HG03045 (cell line): ENCODE measurements around the gene RAB1A.

Experiments used
- ATAC-seq: cut with Tn5 transposase; IDR thresholded peaks from one replicate; pipeline ENCODE4 v1.9.1; 2021; ENCODE audit warnings: mild to moderate bottlenecking, moderate library complexity; ENCODE audit not compliant: unreplicated experiment

The RAB1A gene

DNA sequence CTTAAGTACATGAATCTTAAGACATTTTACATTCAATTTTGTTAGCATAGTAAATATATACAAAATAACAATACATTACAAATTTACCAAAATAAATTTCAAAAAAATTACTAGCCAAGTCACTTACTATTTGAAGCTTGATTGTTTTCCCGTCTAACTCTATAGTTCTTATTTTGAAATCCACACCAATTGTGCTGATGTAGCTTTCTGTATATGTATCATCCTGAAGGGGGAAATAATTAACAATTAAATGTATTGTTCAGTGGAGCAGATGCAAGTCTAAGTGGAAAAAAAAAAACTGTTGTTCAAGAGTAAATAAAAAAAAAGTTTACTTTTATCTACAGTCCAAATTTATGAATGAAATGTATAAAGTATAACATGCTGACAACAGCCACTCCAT is 32.1 kb downstream of the RAB1A start:
- no peak for ATAC-seq

DNA sequence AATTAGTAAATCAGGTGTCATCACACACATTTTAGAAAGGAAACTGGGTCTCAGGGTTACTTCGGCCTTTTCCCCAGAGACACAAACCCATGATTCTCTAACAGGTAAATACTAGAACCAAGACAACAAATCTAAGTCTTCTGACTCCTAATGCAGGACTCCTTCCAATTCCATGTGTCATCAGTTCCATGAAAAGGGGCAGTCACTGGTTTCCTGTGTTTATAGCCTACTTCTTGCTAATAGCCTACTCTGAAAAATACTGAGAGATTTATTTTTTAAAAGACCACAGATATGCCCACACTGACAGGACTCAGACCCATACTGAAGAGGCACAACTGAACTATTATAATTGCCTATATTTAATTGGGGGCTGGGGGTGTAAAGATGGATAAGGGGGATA is 33.0 kb downstream of the RAB1A start:
- no peak for ATAC-seq

DNA sequence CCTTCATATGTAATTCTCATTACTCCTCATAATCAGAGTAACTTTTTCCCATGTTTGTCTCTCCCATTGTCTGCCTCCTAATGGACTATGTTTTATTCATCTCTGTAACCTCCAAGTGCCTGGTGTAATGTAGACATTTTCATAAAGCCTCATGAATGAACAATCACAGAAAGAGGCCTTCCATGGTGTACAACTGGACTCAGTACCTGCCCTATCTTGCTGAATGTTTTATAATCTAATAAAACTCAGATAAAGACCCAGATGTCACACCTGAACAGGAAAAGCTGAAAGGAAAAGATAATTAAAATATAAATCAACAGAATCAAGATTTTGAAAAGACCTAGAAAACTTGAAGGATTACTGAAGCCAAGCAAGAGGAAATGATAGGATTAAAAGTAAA is 36.7 kb downstream of the RAB1A start:
- ATAC-seq, result no peak

DNA sequence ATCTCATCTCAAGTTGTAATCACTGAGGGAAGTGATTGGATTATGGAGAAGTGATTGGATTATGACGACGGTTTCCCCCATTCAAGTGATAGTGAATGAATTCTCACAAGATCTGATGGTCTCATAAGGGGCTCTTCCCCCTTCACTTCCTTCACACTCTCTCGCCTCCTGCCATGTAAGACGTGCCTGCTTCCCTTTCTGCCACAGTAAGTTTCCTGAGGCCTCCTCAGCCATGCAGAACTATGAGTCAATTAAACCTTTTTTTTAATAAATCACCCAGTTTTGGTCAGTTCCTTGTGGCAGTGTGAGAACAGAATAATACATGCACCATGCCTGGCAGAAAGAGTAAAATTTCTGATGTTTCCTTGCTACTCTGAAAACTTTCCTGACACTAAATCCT is 37.1 kb downstream of the RAB1A start:
- no peak for ATAC-seq

DNA sequence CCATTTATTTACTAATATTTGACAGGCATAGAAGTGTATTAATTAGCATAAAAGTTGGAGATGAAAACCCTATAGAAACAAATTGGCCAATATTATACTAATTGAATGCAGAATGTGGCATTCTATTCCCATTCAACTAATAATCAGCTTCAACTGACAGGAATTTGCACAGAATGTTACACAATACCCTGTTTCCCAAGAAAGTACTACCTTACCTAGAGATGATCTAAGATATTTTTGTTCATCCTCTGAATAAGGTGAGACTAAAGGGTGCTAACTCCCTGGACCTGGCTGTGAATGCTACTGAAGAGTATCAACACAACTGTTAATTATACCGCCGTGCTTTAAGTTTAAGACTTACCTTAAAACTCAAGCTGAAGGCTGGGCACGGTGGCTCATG is 44.8 kb downstream of the RAB1A start:
- ATAC-seq, result no peak

DNA sequence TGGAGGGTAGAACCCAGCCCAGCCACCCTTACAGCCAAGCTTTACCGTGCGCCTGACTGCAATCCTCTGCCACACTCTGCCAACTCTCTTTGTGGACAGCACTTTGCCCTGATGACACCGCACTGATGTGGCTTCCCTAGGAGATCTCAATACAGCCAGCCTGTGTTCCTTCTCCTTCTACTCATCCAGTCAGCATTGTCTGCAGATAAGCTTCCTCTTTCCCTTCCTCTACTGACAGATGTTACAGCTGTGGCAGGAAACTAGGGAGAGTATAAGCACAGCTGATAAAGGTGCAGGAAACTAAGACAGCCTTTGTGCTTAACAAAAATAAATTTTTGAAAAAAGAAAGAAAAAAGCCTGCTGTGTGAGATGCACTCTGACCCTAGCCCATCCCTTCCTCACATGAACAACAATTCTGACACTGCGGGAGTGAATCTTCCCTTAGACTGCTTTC is 48.6 kb downstream of the RAB1A start:
- no peak for ATAC-seq

DNA sequence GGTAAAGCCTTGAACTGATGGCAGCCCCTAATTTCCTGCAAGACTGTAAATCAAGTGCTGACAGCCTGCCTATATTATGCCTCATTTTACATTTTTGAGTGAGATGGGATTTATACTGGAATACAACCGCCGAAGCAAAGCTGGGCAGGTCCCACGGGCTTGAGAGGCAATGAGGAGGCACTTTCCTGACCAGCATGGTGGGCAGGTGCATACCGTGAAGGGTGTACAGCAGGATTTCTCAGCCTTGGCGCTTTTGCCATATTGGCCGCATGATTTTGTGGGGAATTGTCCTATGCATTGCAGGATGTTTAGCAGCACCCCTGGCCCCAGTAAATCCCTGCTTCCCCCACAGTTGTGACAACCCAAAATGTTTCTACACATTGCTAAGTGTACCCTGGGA is 50.9 kb downstream of the RAB1A start:
- ATAC-seq, result no peak

DNA sequence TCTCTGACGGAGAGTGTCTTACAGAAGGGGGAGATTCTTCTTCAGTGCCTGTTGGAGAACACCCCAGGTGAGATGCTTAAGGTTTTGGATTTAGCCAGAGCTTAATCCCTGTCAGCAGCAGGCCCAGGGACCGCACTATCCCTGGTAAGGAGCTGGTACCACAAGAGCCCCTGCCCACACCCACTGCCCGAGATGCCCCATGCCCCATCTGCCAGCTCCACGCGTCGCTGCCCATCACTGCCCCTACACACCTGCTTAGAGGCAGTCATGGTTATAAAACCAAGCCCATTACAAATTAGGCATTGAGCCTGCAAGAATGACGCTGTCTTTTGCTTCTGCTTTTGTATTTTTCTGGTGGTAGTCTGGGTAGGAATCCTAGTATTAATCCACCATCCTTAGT is 52.0 kb downstream of the RAB1A start:
- ATAC-seq, result no peak

DNA sequence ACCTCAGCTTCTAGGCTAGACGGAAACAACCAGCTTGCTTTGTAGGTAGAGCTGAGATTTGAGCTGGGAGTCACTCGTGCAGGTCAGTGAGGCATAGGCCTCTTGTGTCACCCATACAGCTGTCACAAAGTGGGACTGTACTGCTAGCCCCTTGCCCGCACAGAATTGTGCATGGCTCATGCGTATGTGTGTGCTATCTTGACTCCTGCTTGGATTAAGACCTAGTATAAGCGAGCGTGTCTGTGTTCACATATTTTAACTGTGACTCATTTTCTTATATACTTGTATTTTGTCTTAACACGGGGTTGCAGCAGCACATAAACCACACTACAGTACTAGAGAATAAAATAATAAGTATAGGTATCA is 53.6 kb downstream of the RAB1A start:
- ATAC-seq, result no peak

DNA sequence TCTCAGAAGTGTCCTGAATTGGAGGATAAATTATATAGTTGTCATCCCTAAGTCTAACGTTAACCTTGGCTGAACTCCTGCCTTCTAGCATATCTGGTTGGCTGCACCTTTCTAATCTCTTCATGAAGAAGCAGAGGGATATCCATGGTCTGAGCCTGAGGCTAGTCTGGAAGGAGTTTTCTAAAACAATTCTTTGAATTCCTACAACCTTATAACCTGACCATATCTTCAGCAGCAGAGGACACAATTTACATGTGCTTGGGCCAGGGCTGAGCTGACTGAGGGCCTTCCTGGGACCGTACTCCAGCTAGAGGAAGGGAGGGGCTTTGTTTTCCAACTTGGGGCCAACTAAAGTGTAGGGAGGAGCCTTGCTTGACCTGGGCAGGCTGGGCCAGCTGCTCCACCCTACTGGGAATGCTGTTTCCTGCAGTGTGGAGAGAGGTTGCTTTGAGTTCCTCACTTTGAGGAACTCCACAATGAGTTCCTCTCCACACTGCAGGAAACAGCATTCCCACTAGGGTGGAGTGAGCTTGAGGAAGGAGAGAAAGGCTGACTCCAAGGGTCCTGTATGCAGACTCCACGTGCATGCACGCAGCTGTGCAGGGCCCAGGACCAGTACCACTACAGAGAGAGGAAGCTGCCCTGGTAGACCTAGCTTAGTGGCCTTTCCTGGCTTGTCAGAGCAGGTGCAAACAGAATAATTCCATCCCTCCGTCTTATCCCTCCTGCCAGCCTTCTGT is 54.1 kb downstream of the RAB1A start:
- no peak for ATAC-seq

DNA sequence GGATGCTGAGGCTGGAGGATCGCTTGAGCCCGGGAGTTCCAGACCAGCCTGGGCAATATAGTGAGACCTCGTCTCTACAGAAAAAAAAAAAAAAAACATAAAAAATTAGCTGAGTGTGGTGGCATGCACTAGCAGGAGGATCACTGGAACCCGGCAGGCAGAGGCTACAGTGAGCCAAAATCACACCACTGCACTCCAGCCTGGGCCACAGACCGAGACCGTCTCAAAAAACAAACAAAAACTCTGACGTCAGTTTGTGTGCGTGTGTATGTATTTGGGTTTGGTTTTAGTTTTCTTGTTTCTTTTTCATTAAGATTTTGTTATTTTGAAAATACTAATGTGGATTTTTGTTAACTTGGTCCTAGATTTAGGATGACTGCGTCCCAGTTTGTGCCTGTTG is 54.7 kb downstream of the RAB1A start:
- no peak for ATAC-seq

DNA sequence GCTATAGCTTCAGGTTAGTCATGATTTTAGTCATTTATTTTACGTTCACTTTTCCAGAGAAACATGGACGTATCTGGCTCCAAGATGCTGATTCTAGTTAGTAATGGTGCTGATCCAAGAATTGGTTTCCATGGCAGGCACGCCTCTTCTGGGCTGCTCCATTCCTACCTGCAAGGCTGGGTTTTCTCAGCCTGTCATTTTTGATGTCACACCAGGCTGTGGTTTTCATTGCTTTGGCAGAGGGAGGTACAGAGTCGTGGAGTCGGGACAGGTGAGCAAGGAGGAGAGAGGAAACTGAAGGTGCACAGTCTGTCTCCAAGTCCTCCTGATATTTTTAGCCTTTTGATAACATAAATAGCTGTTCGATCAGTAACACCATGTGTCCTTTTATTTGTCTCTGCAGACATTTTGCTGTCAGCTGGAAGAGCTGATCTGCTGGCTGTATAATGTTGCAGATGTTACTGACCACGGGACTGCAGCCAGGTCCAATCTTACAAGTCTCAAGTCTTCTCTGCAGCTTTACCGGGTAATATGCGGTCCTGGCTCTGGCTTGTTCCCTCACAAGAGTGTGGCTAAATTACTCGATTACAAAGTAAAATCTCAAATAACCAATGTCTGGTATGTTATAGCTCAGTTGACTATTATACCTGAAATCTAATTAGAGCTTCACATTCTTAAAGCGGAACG is 55.9 kb downstream of the RAB1A start:
- no peak for ATAC-seq

DNA sequence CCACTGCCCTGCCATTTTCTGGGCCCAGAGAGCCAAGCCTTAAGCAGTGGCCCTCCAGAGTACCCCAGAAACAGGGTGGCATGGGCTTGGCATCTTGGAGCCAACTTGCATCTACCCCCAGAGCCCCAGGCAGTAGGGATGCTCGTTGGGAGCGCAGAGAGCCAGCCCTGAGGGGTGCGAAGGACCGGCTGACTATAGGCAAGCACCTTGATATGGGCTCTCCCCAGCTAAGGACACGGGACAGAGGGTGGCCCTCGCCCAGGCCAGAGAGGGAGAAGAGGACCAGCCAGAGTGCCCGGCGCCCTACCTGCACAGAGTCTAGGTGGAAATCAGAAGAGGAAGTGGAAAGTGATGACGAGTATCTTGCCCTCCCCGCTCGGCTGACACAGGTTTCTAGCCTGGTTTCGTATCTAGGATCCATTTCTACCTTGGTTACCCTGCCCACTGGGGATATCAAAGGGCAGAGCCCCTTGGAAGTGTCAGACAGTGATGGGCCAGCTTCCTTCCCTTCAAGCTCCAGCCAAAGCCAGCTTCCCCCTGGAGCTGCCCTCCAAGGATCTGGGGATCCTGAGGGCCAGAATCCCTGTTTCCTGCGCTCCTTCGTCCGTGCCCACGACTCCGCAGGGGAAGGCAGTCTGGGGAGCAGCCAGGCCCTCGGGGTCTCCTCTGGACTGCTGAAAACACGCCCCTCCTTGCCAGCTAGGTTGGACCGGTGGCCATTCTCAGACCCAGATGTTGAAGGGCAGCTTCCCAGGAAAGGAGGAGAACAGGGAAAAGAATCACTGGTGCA is 57.5 kb downstream of the RAB1A start:
- no peak for ATAC-seq

DNA sequence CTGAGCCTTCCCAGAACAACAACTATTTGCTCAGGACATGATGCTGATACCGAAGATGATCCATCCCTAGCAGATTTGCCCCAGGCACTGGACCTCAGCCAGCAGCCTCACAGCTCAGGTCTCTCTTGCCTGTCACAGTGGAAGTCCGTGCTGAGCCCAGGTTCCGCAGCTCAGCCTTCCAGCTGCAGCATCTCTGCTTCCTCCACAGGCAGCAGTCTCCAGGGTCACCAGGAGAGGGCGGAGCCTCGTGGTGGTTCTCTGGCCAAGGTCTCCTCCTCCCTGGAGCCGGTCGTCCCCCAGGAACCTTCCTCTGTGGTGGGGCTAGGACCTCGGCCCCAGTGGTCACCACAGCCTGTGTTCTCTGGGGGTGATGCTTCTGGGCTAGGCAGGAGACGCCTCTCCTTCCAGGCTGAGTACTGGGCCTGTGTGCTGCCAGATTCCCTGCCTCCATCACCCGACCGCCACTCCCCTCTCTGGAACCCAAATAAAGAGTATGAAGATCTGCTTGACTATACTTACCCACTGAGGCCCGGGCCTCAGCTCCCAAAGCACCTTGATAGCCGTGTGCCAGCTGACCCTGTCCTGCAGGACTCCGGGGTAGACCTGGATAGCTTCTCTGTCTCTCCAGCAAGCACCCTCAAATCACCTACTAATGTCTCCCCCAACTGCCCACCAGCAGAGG is 58.3 kb downstream of the RAB1A start:
- no peak for ATAC-seq

DNA sequence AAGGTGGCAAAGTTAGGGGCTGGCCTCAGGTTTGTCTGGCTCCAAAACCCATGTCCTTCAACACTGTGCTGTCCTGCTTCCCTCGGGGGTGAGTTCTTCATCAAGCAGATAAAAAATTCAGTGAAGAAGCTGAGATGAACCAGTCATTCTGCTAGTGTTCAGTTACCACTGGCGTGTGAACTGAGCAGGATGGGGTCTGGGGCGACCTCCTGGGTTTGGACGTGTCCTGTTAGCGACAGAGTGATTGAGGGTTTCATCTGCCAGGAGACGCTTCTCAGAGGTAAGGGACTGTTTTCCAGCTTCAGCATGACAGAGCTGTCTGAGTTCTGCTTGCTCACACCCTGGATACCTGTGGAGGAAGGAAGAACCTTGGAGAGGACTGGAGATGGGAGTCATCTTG is 59.0 kb downstream of the RAB1A start:
- no peak for ATAC-seq

DNA sequence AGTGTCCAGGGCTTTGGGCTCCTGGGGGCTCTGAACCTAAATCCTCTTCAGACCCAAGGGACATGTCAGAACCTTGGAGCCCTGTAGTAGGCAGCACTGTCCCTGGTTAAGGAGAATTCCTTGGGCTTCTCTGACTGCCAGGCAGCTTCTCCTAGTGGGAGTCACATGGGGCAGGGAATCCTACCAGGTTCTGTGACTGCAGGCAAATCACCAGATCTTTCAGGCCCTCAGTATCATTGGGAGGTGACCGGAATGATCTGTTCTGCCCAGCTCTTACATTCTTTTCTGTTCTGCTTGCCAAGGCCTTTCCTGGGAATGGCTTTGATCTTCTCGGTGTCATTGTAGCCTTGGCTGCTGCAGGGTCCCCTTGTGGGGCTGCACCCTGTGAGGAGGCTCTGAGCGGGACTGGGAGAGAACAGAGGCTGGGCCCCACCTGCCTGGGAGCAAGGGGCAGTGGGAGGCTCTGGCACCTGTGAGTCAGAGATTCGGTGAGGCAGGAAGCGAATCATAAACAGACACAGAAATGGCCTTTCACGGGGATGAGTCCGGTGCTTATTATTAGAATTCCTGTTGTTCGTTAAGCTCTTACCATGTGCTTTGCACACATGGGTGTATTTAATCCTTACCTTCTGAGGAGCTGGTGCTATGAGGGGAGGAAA is 59.6 kb downstream of the RAB1A start:
- no peak for ATAC-seq

DNA sequence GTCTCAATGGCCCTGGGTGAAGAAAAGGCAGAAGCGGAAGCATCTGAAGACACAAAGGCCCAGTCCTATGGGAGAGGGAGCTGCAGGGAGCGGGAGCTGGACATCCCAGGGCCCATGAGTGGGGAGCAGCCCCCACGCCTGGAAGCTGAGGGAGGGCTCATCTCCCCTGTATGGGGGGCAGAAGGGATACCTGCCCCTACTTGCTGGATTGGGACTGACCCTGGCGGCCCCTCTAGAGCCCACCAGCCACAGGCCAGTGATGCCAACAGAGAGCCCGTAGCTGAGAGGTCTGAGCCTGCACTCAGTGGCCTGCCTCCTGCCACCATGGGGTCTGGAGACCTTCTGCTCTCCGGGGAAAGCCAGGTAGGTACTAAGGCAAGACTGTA is 60.5 kb downstream of the RAB1A start:
- no peak for ATAC-seq

DNA sequence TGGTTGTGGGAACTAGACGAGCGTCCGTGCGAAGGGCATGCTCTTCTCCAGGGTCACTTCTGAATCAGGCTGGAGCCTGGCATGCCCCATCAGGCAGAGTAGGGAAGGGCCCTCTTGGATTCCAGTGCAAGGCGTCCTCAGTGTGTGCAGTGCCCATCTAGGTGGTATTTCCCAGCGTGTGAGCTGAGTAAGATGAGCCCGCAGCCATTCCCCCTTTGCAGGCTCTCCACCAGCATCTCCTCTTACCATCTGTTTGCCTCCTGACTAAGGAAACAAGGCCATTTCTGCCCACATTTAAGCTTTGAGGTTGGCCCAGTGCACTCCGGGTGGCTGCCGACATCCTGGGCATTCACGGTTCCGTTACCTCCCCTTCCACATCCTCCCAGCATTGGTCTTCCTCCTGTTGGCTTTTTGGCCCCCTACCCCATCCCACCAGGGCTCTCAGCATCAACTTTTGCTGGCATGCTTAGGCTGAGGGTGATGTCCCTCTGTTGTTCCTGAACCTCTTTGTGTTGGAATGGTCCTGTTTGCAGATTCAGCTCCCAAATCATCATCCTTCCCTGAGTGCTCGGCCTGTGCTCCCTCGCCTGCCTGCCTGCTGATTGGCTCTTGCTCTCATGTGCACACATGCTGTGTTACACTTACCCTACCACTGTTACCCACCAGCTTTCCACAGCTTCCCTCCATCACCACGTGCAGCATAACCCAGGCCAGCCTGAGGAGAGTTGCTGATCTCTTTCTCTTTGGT is 61.9 kb downstream of the RAB1A start:
- ATAC-seq, result no peak

DNA sequence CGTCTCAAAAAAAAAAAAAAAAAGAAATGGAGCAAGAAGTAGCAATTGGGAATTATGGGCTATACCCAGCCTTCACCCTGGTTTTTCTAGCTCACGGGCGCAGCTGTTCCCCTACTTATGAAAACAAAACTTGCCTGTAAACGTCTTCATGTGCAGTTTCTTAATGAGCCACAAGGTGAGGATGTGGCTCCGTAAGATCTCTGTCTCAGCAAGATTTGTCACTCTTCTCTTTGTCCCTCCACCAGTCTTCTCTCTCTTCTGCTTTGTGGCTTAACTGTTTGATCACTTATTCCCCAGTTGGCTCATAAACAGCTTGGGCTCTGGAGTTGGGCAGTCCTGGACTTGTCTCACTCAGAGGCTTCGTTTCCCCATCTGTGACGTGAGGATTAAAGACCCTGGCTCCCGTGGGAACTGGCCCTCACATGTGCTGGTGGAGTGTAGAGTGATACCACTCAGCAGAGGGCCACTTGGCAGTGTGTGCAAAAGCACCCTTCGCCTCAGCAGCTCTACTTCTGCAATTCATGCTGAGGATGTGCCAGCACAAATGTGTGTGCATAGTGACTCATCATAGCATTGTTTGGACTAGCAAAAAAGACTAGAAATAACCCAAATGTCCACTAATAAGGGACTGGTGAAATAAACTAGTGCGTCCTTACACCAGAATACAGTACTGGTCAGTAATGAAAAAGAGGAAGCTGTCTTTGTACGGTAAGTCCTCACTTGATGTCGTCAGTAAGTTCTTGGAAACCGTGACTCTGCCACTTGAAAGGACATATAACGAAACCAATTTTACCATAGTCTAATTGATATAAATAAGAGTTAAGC is 65.0 kb downstream of the RAB1A start:
- peak; percentile 66 for ATAC-seq
